HG03439 (cell line): Measurements from ENCODE around the gene MSLN.
"Not testable (repeated sequence)": the region's sequence is repeated elsewhere in the genome, so short reads cannot be mapped to it uniquely, and the experiment has no call there.

Experiments used
- ATAC-seq: cut with Tn5 transposase; IDR thresholded peaks from one replicate; pipeline ENCODE4 v1.9.1; 2021; ENCODE audit warnings: mild to moderate bottlenecking, moderate library complexity; ENCODE audit not compliant: unreplicated experiment

Gene MSLN

GRCh38 chr16:754121-754607 is 6.4 kb upstream of the MSLN start:
- not testable (repeated sequence) for ATAC-seq

- ATAC-seq = no peak
Observed at GRCh38 chr16:754656-755055, 5.9 kb upstream of the MSLN start.

GRCh38 chr16:756428-756827 is 4.1 kb upstream of the MSLN start:
- no peak for ATAC-seq

- no peak for ATAC-seq
Observed at GRCh38 chr16:759110-759910, 1.2 kb upstream of the MSLN start.

GRCh38 chr16:760065-760464 is 469 bp upstream of the MSLN start:
- no peak for ATAC-seq

GRCh38 chr16:761625-762513 is 1.3 kb downstream of the MSLN start:
- no peak for ATAC-seq

GRCh38 chr16:762595-763268 is 2.2 kb downstream of the MSLN start:
- ATAC-seq = no peak

GRCh38 chr16:763369-764183 is 3.0 kb downstream of the MSLN start:
- no peak for ATAC-seq

- ATAC-seq = no peak
Observed at GRCh38 chr16:764184-764750, 3.7 kb downstream of the MSLN start.

- no peak for ATAC-seq
Observed at GRCh38 chr16:764848-765487, 4.4 kb downstream of the MSLN start.

GRCh38 chr16:765488-765865 is 4.9 kb downstream of the MSLN start:
- no peak for ATAC-seq

GRCh38 chr16:766008-766819 is 5.7 kb downstream of the MSLN start:
- ATAC-seq = no peak

- no peak for ATAC-seq
Observed at GRCh38 chr16:766820-767640, 6.5 kb downstream of the MSLN start.

GRCh38 chr16:767743-768235 is 7.3 kb downstream of the MSLN start:
- no peak for ATAC-seq

- no peak for ATAC-seq
Observed at GRCh38 chr16:768428-768827, 7.9 kb downstream of the MSLN start.

GRCh38 chr16:769184-769784 is 8.8 kb downstream of the MSLN start:
- no peak for ATAC-seq

- no peak for ATAC-seq
Observed at GRCh38 chr16:769934-770333, 9.4 kb downstream of the MSLN start.
